ENCODE measurements around the gene RAB19. TPM values are rescaled to one million over a fixed set of nuclear protein-coding genes. Genes with fewer than 3 reads are reported as not detected.

RAB19 gene
- total and polyA plus RNA-seq, 2 of the 13 experiments (the other 11 are each of a cell fraction or from before 2014, with no cell fraction given) = 0.31 TPM; not detected in 1

GRCh38 chr7:140390466-140391190 lies 13.2 kb upstream of the RAB19 start:
- ChIA-PET CTCF (ENCODE audit: low intra/inter-chr PET ratio, low total read pairs) (no interaction called here), POLR2A (no interaction called here)
- ATAC-seq (no peak), FAIRE-seq (no peak), DNase-seq (ENCODE audit: low spot score) (no peak)
- H2AFZ ChIP-seq (ENCODE audit: low read length) = no peak overlapping the region
- no peaks in the 10 kb centered on the region for H3K36me3 ChIP-seq (replicated peaks in 1 of 2; ENCODE audit: control insufficient read depth in 1 of 2, insufficient read depth in 2 of 2, low read length in 2 of 2)
- TF ChIP-seq ZNF766 (CRISPR knock-in tag; IDR thresholded peaks at IDR 0.05; ENCODE audit: borderline replicate concordance) = no peak
- TF ChIP-seq SP2 (CRISPR knock-in tag; IDR thresholded peaks at IDR 0.05) = no peak
- no peak for TF ChIP-seq PRMT3 (CRISPR knock-in tag; IDR thresholded peaks at IDR 0.05; ENCODE audit: borderline replicate concordance, low read depth)
- TF ChIP-seq JUND (CRISPR knock-in tag; IDR thresholded peaks at IDR 0.05) = no peak
- no peak for TF ChIP-seq ZNF430 (CRISPR knock-in tag; IDR thresholded peaks at IDR 0.05)
- no peak for TF ChIP-seq FOXP1 (IDR thresholded peaks at IDR 0.05)
- TF ChIP-seq FOXP1 (CRISPR knock-in tag; IDR thresholded peaks at IDR 0.05) = no peak
- no peak for TF ChIP-seq RAD21 (CRISPR knock-in tag; IDR thresholded peaks at IDR 0.05)
- no peak for TF ChIP-seq NFE2L2 (IDR thresholded peaks at IDR 0.05; ENCODE audit: low read length)
- no peak for TF ChIP-seq ZBTB46 (CRISPR knock-in tag; IDR thresholded peaks at IDR 0.05; ENCODE audit: borderline replicate concordance)
- TF ChIP-seq SOX13 (IDR thresholded peaks at IDR 0.05) = no peak
- no peak for TF ChIP-seq SOX13 (CRISPR knock-in tag; conservative IDR thresholded peaks at IDR 0.05 in 1 of 2, IDR thresholded peaks at IDR 0.05 in 1 of 2)
- no peak overlapping the region for H3K4me2 ChIP-seq (ENCODE audit: low read depth, low read length)
- BruUV-seq (replicated peaks) = no TSS peak
- H3K4me1 ChIP-seq (ENCODE audit: insufficient read depth, low read length) = no peaks in the 10 kb centered on the region
- no peak overlapping the region for H3K9ac ChIP-seq (ENCODE audit: insufficient read depth, low read depth, low read length)
- intact Hi-C loops (cut with micrococcal nuclease; ENCODE audit: unreplicated experiment) (no loop called here), in situ Hi-C loops (cut with HindIII; ENCODE audit: extremely low pct_ligation_motif_present, low pct_unique_long_range_greater_than_20kb) (no loop called here)
- peaks cover 14% of the 10 kb centered on the region for H3K79me2 ChIP-seq (ENCODE audit: insufficient read depth, low read length)
- no peaks in the 10 kb centered on the region for H4K20me1 ChIP-seq (ENCODE audit: insufficient read depth, low read length)
- H3K9me3 ChIP-seq (ENCODE audit: low read length) = no peaks in the 10 kb centered on the region
- no peak overlapping the region for H3K4me3 ChIP-seq (replicated peaks in 1 of 3; ENCODE audit: insufficient read depth in 1 of 3, low read depth in 2 of 3, low read length in 3 of 3)
- no peak overlapping the region for H3K27ac ChIP-seq (ENCODE audit: extremely low read length, insufficient read depth, low read length)
- 92% methylated on average over 8 of the region's 8 CpGs for WGBS (ENCODE audit: low lambda C conversion rate)
- H3K27me3 ChIP-seq (ENCODE audit: control insufficient read depth in 1 of 2, insufficient read depth in 2 of 2, low read length in 2 of 2) = no peaks in the 10 kb centered on the region

All from HepG2 (cell line).